Small intestine (tissue), 7 donors: ENCODE results near the gene TRIM46. TPM values are rescaled to one million over a fixed set of nuclear protein-coding genes. Genes with fewer than 3 reads are reported as not detected.
"Not testable (repeated sequence)": the region's sequence is repeated elsewhere in the genome, so short reads cannot be mapped to it uniquely, and the experiment has no call there.

Experiments
- DNase-seq, 2 donors: peaks; one replicate each; pipeline versions ENCODE4 v3.0.0 to v3.0.0-alpha.2; 2013
- FAIRE-seq: peaks from 2 replicates; lab custom pipeline; 2012; peaks lifted over from hg19 to GRCh38; lab: Jason Lieb, UNC
- H3K27ac ChIP-seq, 3 donors: one replicate each; pipeline ENCODE4 v1.5.1; 2013; ENCODE audit warnings: low read length in 2 of 3, mild to moderate bottlenecking in 2 of 3, control low read depth in 1 of 3, inconsistent platforms in 1 of 3, low read depth in 1 of 3, moderate library complexity in 1 of 3
- H3K27me3 ChIP-seq, 3 donors: one replicate each; pipeline ENCODE4 v1.6.1; 2013; ENCODE audit warnings: low read length in 3 of 3, inconsistent platforms in 1 of 3; ENCODE audit not compliant: control insufficient read depth in 3 of 3, insufficient read depth in 3 of 3
- H3K36me3 ChIP-seq, 3 donors: one replicate each; pipeline ENCODE4 v1.6.1; 2013; ENCODE audit warnings: low read length in 3 of 3, inconsistent platforms in 1 of 3, low read depth in 1 of 3, mild to moderate bottlenecking in 1 of 3, moderate library complexity in 1 of 3; ENCODE audit not compliant: control insufficient read depth in 3 of 3, insufficient read depth in 2 of 3
- H3K4me1 ChIP-seq, 3 donors: one replicate each; pipeline ENCODE4 v1.6.1; 2013; ENCODE audit warnings: low read length in 2 of 3, inconsistent platforms in 1 of 3, low read depth in 1 of 3, mild to moderate bottlenecking in 1 of 3, moderate library complexity in 1 of 3; ENCODE audit not compliant: control insufficient read depth in 3 of 3, insufficient read depth in 2 of 3
- H3K4me3 ChIP-seq, 3 donors: one replicate each; pipeline ENCODE4 v1.5.1; 2013; ENCODE audit warnings: low read length in 3 of 3, control low read depth in 1 of 3, inconsistent platforms in 1 of 3, low read depth in 1 of 3, mild to moderate bottlenecking in 1 of 3, moderate library complexity in 1 of 3
- H3K9me3 ChIP-seq, 2 donors: one replicate each; pipeline ENCODE4 v1.6.1; 2013; ENCODE audit warnings: low read depth in 1 of 2, low read length in 1 of 2; ENCODE audit not compliant: control insufficient read depth in 2 of 2, insufficient read depth in 1 of 2
- WGBS, 3 donors: extraction: QIAGEN DNeasy Blood & Tissue Kit; methylation state at CpG; one replicate each; pipeline ENCODE4 v1.1.7; 2013; 5-methylcytosine and 5-hydroxymethylcytosine counted together
- polyA plus RNA-seq, 4 donors: library from polyadenylated mRNA; stranded (reverse) in 3 of 4; unstranded in 1 of 4; fragments of 200-250 nt in 3 of 4; fragments of 120-200 nt in 1 of 4; gene quantifications; one replicate each; pipeline versions ENCODE4 v1.2.1 to v1.2.3, GENCODE V29; 2013
- donor health status: healthy with polysubstance abuse.
- donor health status: control.
- donor health status: control.
- donor health status: Bipolar disorder and iron deficiency.
- donor health status: healthy.

TRIM46 gene
- polyA plus RNA-seq, 4 donors: 0.27 to 0.64 (median 0.57) TPM; not detected in 1

- FAIRE-seq: no peak
- Histone ChIP-seq H3K36me3 (no peaks in the 10 kb centered on the region), H3K27ac (peak overlapping the region in 2 of 3 donors; percentile 79 to 90), H3K4me1 (peaks cover 0 to 15% (median 0%) of the 10 kb centered on the region in 3 donors), H3K27me3 (no peaks in the 10 kb centered on the region), H3K9me3 (no peaks in the 10 kb centered on the region), H3K4me3 (peak overlapping the region; percentile 17 to 61 (median 56))
- peak in 1 of 2 donors; percentile 76 for DNase-seq
- 0 to 1% (median 0%) methylated on average over 7 of the region's 7 CpGs for whole genome bisulfite sequencing, 3 donors
These were observed 52.7 kb downstream of the TRIM46 start for GRCh38 chr1:155226188-155226909.

- Histone ChIP-seq H3K27ac (peak overlapping the region; percentile 70 to 90 (median 79)), H3K4me1 (peaks cover 0 to 15% (median 0%) of the 10 kb centered on the region in 3 donors), H3K36me3 (no peaks in the 10 kb centered on the region), H3K9me3 (no peaks in the 10 kb centered on the region), H3K4me3 (peak overlapping the region; percentile 17 to 61 (median 56)), H3K27me3 (no peaks in the 10 kb centered on the region)
- FAIRE-seq: no peak
- DNase-seq: peak; percentile 75 to 83
- WGBS, 3 donors: 0 to 1% (median 0%) methylated on average over 19 of the region's 19 CpGs
These were observed 53.2 kb downstream of the TRIM46 start for GRCh38 chr1:155226910-155227260.

GRCh38 chr1:155227261-155228095 lies 53.8 kb downstream of the TRIM46 start:
- H3K27ac ChIP-seq: peak overlapping the region; percentile 70 to 90 (median 79)
- H3K4me1 ChIP-seq: peaks cover 0 to 15% (median 0%) of the 10 kb centered on the region in 3 donors
- H3K36me3 ChIP-seq: no peaks in the 10 kb centered on the region
- peak overlapping the region; percentile 17 to 61 (median 56) for H3K4me3 ChIP-seq
- WGBS, 3 donors: 1 to 3% (median 2%) methylated on average over 41 to 42 of the region's 42 CpGs
- peak; percentile 98 to 100 for DNase-seq
- H3K9me3 ChIP-seq: no peaks in the 10 kb centered on the region
- no peak for FAIRE-seq
- no peaks in the 10 kb centered on the region for H3K27me3 ChIP-seq

DNA sequence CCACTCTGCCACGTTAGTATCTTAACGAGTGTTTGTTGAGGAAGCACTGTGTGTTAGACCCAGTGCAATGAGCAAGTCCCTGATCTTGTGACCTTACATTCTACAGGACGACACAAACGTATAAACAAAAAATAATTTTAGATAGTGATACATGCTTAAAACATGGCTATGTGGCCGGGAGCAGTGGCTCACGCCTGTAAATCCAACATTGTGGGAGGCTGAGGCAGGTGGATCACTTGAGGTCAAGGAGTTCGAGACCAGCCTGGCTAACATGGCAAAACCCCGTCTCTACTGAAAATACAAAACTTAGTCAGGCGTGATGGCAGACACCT lies 54.4 kb downstream of the TRIM46 start:
- FAIRE-seq: no peak

GRCh38 chr1:155231302-155231701 lies 57.7 kb downstream of the TRIM46 start:
- H3K9me3 ChIP-seq, H3K36me3 ChIP-seq, DNase-seq, H3K27ac ChIP-seq, H3K4me3 ChIP-seq, H3K27me3 ChIP-seq, FAIRE-seq: not testable (repeated sequence)
- 68 to 82% (median 74%) methylated on average over 3 of the region's 3 CpGs for WGBS, 3 donors
- H3K4me1 ChIP-seq: peaks cover 0 to 11% (median 0%) of the 10 kb centered on the region in 3 donors

More for the DNA sequence above, 54.4 kb downstream of the TRIM46 start:
- WGBS, 3 donors: 57 to 70% (median 69%) methylated on average over 9 of the region's 9 CpGs
- Histone ChIP-seq H3K9me3 (no peaks in the 10 kb centered on the region), H3K27ac (peak overlapping the region in 2 of 3 donors; percentile 74 to 90), H3K36me3 (no peaks in the 10 kb centered on the region), H3K4me1 (peaks cover 0 to 15% (median 0%) of the 10 kb centered on the region in 3 donors), H3K4me3 (peak overlapping the region in 1 of 3 donors; percentile 31), H3K27me3 (no peaks in the 10 kb centered on the region)
- DNase-seq: no peak

- FAIRE-seq, H3K27me3 ChIP-seq, H3K4me1 ChIP-seq, H3K4me3 ChIP-seq, H3K27ac ChIP-seq, H3K9me3 ChIP-seq, DNase-seq: not testable (repeated sequence)
- WGBS, 3 donors: 68 to 85% (median 78%) methylated on average over 11 to 13 of the region's 13 CpGs
- peaks cover 0 to 17% (median 2%) of the 10 kb centered on the region in 3 donors for H3K36me3 ChIP-seq
These were observed 58.6 kb downstream of the TRIM46 start for GRCh38 chr1:155232001-155232978.

DNA sequence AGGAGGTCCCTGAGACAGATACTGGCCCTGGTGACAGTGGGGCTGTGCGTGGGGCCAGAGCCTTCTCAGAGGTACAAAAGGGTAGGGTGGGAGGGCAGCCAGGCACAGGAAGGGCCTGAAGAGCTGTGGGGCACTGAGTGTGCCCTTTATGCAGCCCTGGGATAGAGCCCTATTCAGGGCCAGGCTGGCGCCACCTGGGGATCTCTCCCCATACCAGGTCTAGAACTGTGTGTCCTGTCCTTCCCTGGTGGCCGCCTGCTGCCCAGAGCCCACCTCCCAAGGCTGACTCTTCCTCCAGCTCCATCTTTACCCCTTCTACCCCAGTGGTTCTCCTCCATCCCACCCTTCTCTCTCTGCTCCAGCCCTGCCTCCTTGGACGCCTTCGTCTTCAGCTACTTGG lies 59.9 kb downstream of the TRIM46 start:
- H3K27ac ChIP-seq, FAIRE-seq: not testable (repeated sequence)
- 86 to 90% (median 87%) methylated on average over 1 of the region's 5 CpGs for WGBS, 3 donors

More for the DNA sequence above, 59.9 kb downstream of the TRIM46 start:
- H3K4me1 ChIP-seq, H3K4me3 ChIP-seq, H3K9me3 ChIP-seq, DNase-seq, H3K27me3 ChIP-seq: not testable (repeated sequence)
- peaks cover 2 to 25% (median 4%) of the 10 kb centered on the region in 3 donors for H3K36me3 ChIP-seq
